Measurements from ENCODE around the gene SESN1. TPM values are rescaled to one million over a fixed set of nuclear protein-coding genes. Genes with fewer than 3 reads are reported as not detected.

The SESN1 gene
- total RNA-seq, 1 donor from 2014 or later: 32.3 TPM

GRCh38 chr6:109062216-109062615, 32.4 kb downstream of the SESN1 start:
- DNase-seq (ENCODE audit: low read depth, low spot score): no peak

GRCh38 chr6:109060571-109060970, 34.1 kb downstream of the SESN1 start:
- peak; percentile 40 for DNase-seq (ENCODE audit: low read depth, low spot score)

- peak; percentile 88 for DNase-seq (ENCODE audit: low read depth, low spot score)
Observed at GRCh38 chr6:109059571-109060021, 35.0 kb downstream of the SESN1 start.

GRCh38 chr6:109059153-109059552, 35.5 kb downstream of the SESN1 start:
- DNase-seq (ENCODE audit: low read depth, low spot score): no peak

- DNase-seq (ENCODE audit: low read depth, low spot score): no peak
Observed at GRCh38 chr6:109058620-109059019, 36.0 kb downstream of the SESN1 start.

GRCh38 chr6:109056661-109057060, 38.0 kb downstream of the SESN1 start:
- DNase-seq (ENCODE audit: low read depth, low spot score): no peak

GRCh38 chr6:109055771-109056235, 38.8 kb downstream of the SESN1 start:
- DNase-seq (ENCODE audit: low read depth, low spot score): no peak

- no peak for DNase-seq (ENCODE audit: low read depth, low spot score)
Observed at GRCh38 chr6:109053336-109053735, 41.3 kb downstream of the SESN1 start.

GRCh38 chr6:109052852-109053251, 41.8 kb downstream of the SESN1 start:
- no peak for DNase-seq (ENCODE audit: low read depth, low spot score)

- DNase-seq (ENCODE audit: low read depth, low spot score): no peak
Observed at GRCh38 chr6:109052018-109052651, 42.5 kb downstream of the SESN1 start.

- no peak for DNase-seq (ENCODE audit: low read depth, low spot score)
Observed at GRCh38 chr6:109051301-109052017, 43.2 kb downstream of the SESN1 start.

GRCh38 chr6:109050447-109051102, 44.1 kb downstream of the SESN1 start:
- no peak for DNase-seq (ENCODE audit: low read depth, low spot score)

- DNase-seq (ENCODE audit: low read depth, low spot score): no peak
Observed at GRCh38 chr6:109050012-109050411, 44.6 kb downstream of the SESN1 start.

- no peak for DNase-seq (ENCODE audit: low read depth, low spot score)
Observed at GRCh38 chr6:109048670-109049415, 45.8 kb downstream of the SESN1 start.

GRCh38 chr6:109048176-109048575, 46.5 kb downstream of the SESN1 start:
- no peak for DNase-seq (ENCODE audit: low read depth, low spot score)

GRCh38 chr6:109045493-109045892, 49.2 kb downstream of the SESN1 start:
- no peak for DNase-seq (ENCODE audit: low read depth, low spot score)

- DNase-seq (ENCODE audit: low read depth, low spot score): no peak
Observed at GRCh38 chr6:109039795-109040194, 54.9 kb downstream of the SESN1 start.

GRCh38 chr6:109038837-109039398, 55.7 kb downstream of the SESN1 start:
- DNase-seq (ENCODE audit: low read depth, low spot score): no peak

- no peak for DNase-seq (ENCODE audit: low read depth, low spot score)
Observed at GRCh38 chr6:109036574-109037294, 57.9 kb downstream of the SESN1 start.

GRCh38 chr6:109034526-109034925, 60.1 kb downstream of the SESN1 start:
- no peak for DNase-seq (ENCODE audit: low read depth, low spot score)

- DNase-seq (ENCODE audit: low read depth, low spot score): no peak
Observed at GRCh38 chr6:109033655-109034054, 61.0 kb downstream of the SESN1 start.
